Measurements from ENCODE around the gene CLK3. TPM values are rescaled to one million over a fixed set of nuclear protein-coding genes. Genes with fewer than 3 reads are reported as not detected.

The CLK3 gene
- total RNA-seq = 63.9 and 64.1 TPM in 2 replicates

DNA sequence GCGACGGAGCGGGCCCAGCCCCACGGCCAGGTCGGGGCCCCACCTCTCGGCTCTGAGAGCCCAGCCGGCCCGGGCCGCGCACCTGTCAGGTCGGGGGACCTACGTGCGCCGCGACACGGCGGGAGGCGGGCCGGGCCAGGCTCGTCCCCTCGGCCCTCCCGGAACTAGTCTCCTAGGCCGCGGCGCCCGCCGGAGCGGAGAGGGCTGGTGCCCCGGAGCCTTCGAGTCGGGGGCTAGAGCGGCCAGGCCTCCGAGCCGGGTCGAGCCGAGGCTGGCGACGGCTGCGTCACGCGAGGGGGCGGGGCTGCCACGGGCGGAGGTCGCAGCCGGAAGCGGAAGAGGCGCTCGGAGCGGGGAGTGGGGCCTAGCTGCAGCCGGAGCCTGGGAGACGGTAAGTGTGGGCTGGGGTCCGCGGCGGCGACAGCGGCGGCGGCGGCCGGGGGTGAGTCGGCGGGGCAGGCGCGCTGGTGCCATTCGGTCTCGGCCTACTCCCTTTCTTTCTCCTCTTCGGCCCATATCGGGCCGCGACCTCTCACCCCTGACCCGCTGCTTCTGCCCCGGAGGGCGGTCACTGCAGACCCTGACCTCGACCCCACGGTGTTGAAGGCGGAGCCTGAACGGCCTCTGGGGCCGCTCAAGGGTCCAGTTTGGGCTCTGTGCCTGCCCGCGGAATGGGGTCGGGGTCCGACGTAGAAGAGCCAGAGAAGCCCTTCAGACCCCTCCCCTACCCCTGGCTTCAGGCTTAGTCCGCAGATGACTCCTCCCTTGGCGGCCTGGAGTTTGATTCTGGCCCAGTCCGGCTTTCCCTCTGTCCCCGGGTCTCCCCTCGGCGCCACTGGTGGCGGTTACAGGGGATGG, at the start of gene CLK3:
Gene CLK3, plus strand, starts transcription at position 329 of the 858 bp plus-strand sequence. CDS start 3,361 bp downstream, outside the sequence.

Other genes with a start within 250 kb of the CLK3 start
- 0.33 TPM in 1 of 2 replicates, not detected in the other for gene CYP11A1, start 248.2 kb upstream of the CLK3 start, total RNA-seq
- gene SEMA7A, start 181.9 kb upstream of the CLK3 start, total RNA-seq = 0.44 and 0.67 TPM in 2 replicates
- 53.8 and 64.2 TPM in 2 replicates for gene UBL7, start 154.7 kb upstream of the CLK3 start, total RNA-seq
- gene ARID3B, start 74.6 kb upstream of the CLK3 start, total RNA-seq = 2.2 and 2.7 TPM in 2 replicates
- 15.8 and 16.1 TPM in 2 replicates for gene EDC3, start 80.2 kb downstream of the CLK3 start, total RNA-seq
- gene CYP1A1, start 109.7 kb downstream of the CLK3 start, total RNA-seq = 30.3 and 34.7 TPM in 2 replicates
- gene CYP1A2, start 133.0 kb downstream of the CLK3 start, total RNA-seq = not detected in 2 replicates
- gene CSK, start 166.2 kb downstream of the CLK3 start, total RNA-seq = 30.0 and 30.9 TPM in 2 replicates
- not detected in 2 replicates for gene LMAN1L, start 197.0 kb downstream of the CLK3 start, total RNA-seq
- gene CPLX3, start 210.8 kb downstream of the CLK3 start, total RNA-seq = not detected in 2 replicates
- gene ULK3, start 227.3 kb downstream of the CLK3 start, total RNA-seq = 33.4 and 36.1 TPM in 2 replicates